Keratinocyte (primary cell): ENCODE results near the gene EZH2. TPM values are rescaled to one million over a fixed set of nuclear protein-coding genes. Genes with fewer than 3 reads are reported as not detected.

Source experiments
- DNase-seq: peaks from one replicate; pipeline ENCODE4 v3.0.0-alpha.2; 2011; ENCODE audit warnings: low read depth, missing footprints, low spot score
- FAIRE-seq: peaks from 2 replicates; lab custom pipeline; 2011; peaks lifted over from hg19 to GRCh38; lab: Jason Lieb, UNC
- H2AFZ ChIP-seq: 2 replicates; pipeline ENCODE4 v1.6.0; 2012; ENCODE audit warnings: low read length, control low read depth, inconsistent platforms; ENCODE audit not compliant: control insufficient read depth
- H3K27ac ChIP-seq: 2 replicates; pipeline ENCODE4 v1.5.1; 2011; ENCODE audit warnings: low read length; ENCODE audit not compliant: control insufficient read depth, insufficient read depth
- H3K27me3 ChIP-seq: 3 replicates; pipeline ENCODE4 v1.6.0; 2011; ENCODE audit warnings: low read length; ENCODE audit not compliant: control insufficient read depth, insufficient read depth; ENCODE audit errors: extremely low read depth
- H3K36me3 ChIP-seq, 2 experiments: 2 replicates in 1 of 2; 3 replicates in 1 of 2; pipeline ENCODE4 v1.5.1; 2011; ENCODE audit warnings: low read length in 2 of 2, mild to moderate bottlenecking in 1 of 2; ENCODE audit not compliant: control insufficient read depth in 2 of 2, insufficient read depth in 2 of 2; ENCODE audit errors: extremely low read depth in 1 of 2
- H3K4me1 ChIP-seq: 3 replicates; pipeline ENCODE4 v1.5.1; 2011; ENCODE audit warnings: low read length; ENCODE audit not compliant: control insufficient read depth, insufficient read depth; ENCODE audit errors: extremely low read depth
- H3K4me2 ChIP-seq: 3 replicates; pipeline ENCODE4 v1.6.0; 2011; ENCODE audit warnings: low read depth, low read length; ENCODE audit not compliant: control insufficient read depth, insufficient read depth; ENCODE audit errors: extremely low read depth
- H3K4me3 ChIP-seq, 3 experiments: fragments of 200-600 bp in 1 of 3; sonication (generic) in 1 of 3; 2 replicates in 2 of 3; 3 replicates in 1 of 3; pipeline ENCODE4 v1.5.1; 2011 to 2016; ENCODE audit warnings: low read length in 3 of 3, mild to moderate bottlenecking in 3 of 3, control low read depth in 2 of 3, inconsistent platforms in 1 of 3, low read depth in 1 of 3, mixed read lengths in 1 of 3, mixed run types in 1 of 3, moderate library complexity in 1 of 3; ENCODE audit not compliant: control insufficient read depth in 2 of 3, insufficient read depth in 2 of 3; ENCODE audit errors: extremely low read depth in 1 of 3
- H3K79me2 ChIP-seq: 2 replicates; pipeline ENCODE4 v1.6.0; 2012; ENCODE audit warnings: low read length; ENCODE audit not compliant: control insufficient read depth, insufficient read depth
- H3K9ac ChIP-seq: 3 replicates; pipeline ENCODE4 v1.6.0; 2011; ENCODE audit warnings: low read length; ENCODE audit not compliant: control insufficient read depth, insufficient read depth; ENCODE audit errors: extremely low read depth
- H3K9me1 ChIP-seq: 3 replicates; pipeline ENCODE4 v1.6.0; 2011; ENCODE audit warnings: low read length; ENCODE audit not compliant: control insufficient read depth, insufficient read depth; ENCODE audit errors: extremely low read depth
- H3K9me3 ChIP-seq: 2 replicates; pipeline ENCODE4 v1.5.1; 2012; ENCODE audit warnings: low read depth, low read length; ENCODE audit not compliant: control insufficient read depth
- H4K20me1 ChIP-seq: 3 replicates; pipeline ENCODE4 v1.6.0; 2011; ENCODE audit warnings: low read length; ENCODE audit not compliant: control insufficient read depth, insufficient read depth; ENCODE audit errors: extremely low read depth
- EZH2 ChIP-seq: IDR thresholded peaks from one replicate; pipeline ENCODE4 v1.6.1; 2012; ENCODE audit warnings: inconsistent platforms, mild to moderate bottlenecking, low read length, moderate library complexity
- dilution Hi-C: fragments of 300-500 bp; cut with MboI; formaldehyde crosslinking; loops from one replicate; pipeline ENCODE4 v1.7.0; 2020; ENCODE audit warnings: low sequenced_read_pairs; ENCODE audit not compliant: extremely low pct_ligation_motif_present
- polyA plus RNA-seq, 5 experiments: library from polyadenylated mRNA; depleted of rRNA in 3 of 5; stranded (reverse) in 3 of 5; stranded (forward) in 1 of 5; unstranded in 1 of 5; fragments of >200 nt; gene quantifications; 1 replicate in 1 of 5; 2 replicates in 3 of 5; 3 replicates in 1 of 5; pipeline versions ENCODE4 v1.2.1 to v1.2.3, GENCODE V29; 2011 to 2012; ENCODE audit warnings: missing spikeins in 2 of 5, low read depth in 1 of 5, low replicate concordance in 1 of 5
- TF ChIP-seq, protein P1 (sequence below), 3 experiments: IDR thresholded peaks in 1 of 3; conservative IDR thresholded peaks in 1 of 3; optimal IDR thresholded peaks in 1 of 3; 2 replicates in 2 of 3; 3 replicates in 1 of 3; pipeline versions ENCODE3 to v1.5.1; 2011; ENCODE audit warnings: low read length in 3 of 3, mild to moderate bottlenecking in 3 of 3, moderate library complexity in 2 of 3, control low read depth in 1 of 3, inconsistent platforms in 1 of 3; ENCODE audit not compliant: insufficient read depth in 2 of 3; ENCODE audit errors: extremely low read depth in 1 of 3

EZH2 gene
- polyA plus RNA-seq, 1 donor (not counting 4 experiments of a cell fraction or from before 2014, with no cell fraction given): 16.0 TPM

GRCh38 chr7:148927123-148928045 is 43.3 kb upstream of the EZH2 start:
- no peaks in the 10 kb centered on the region for H3K9me3 ChIP-seq
- no peaks in the 10 kb centered on the region for H3K79me2 ChIP-seq
- H2AFZ ChIP-seq: no peak overlapping the region
- H3K36me3 ChIP-seq: no peaks in the 10 kb centered on the region
- no peak for DNase-seq
- no peaks in the 10 kb centered on the region for H3K4me1 ChIP-seq
- no peaks in the 10 kb centered on the region for H3K27me3 ChIP-seq
- no peak for FAIRE-seq
- no peak overlapping the region for H3K4me2 ChIP-seq
- H3K4me3 ChIP-seq: no peak overlapping the region
- no peak overlapping the region for H3K27ac ChIP-seq
- no peak overlapping the region for H3K9ac ChIP-seq
- TF ChIP-seq EZH2: no peak
- TF ChIP-seq, protein P1, sequence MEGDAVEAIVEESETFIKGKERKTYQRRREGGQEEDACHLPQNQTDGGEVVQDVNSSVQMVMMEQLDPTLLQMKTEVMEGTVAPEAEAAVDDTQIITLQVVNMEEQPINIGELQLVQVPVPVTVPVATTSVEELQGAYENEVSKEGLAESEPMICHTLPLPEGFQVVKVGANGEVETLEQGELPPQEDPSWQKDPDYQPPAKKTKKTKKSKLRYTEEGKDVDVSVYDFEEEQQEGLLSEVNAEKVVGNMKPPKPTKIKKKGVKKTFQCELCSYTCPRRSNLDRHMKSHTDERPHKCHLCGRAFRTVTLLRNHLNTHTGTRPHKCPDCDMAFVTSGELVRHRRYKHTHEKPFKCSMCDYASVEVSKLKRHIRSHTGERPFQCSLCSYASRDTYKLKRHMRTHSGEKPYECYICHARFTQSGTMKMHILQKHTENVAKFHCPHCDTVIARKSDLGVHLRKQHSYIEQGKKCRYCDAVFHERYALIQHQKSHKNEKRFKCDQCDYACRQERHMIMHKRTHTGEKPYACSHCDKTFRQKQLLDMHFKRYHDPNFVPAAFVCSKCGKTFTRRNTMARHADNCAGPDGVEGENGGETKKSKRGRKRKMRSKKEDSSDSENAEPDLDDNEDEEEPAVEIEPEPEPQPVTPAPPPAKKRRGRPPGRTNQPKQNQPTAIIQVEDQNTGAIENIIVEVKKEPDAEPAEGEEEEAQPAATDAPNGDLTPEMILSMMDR (optimal IDR thresholded peaks at IDR 0.05 in 1 of 3, IDR thresholded peaks at IDR 0.05 in 1 of 3, conservative IDR thresholded peaks at IDR 0.05 in 1 of 3; ENCODE audit: extremely low read depth in 1 of 3, insufficient read depth in 2 of 3, low read length in 3 of 3): no peak
- H3K9me1 ChIP-seq: no peaks in the 10 kb centered on the region
- dilution Hi-C loops: no loop called here
- no peaks in the 10 kb centered on the region for H4K20me1 ChIP-seq

- Histone ChIP-seq H4K20me1 (no peaks in the 10 kb centered on the region), H2AFZ (no peak overlapping the region), H3K4me1 (no peaks in the 10 kb centered on the region), H3K4me2 (no peak overlapping the region), H3K27me3 (no peaks in the 10 kb centered on the region), H3K36me3 (no peaks in the 10 kb centered on the region), H3K9me1 (no peaks in the 10 kb centered on the region), H3K9me3 (no peaks in the 10 kb centered on the region), H3K27ac (no peak overlapping the region), H3K9ac (no peak overlapping the region), H3K4me3 (no peak overlapping the region), H3K79me2 (no peaks in the 10 kb centered on the region)
- DNase-seq: no peak
- FAIRE-seq: no peak
- no peak for TF ChIP-seq EZH2
- TF ChIP-seq, protein P1 (optimal IDR thresholded peaks at IDR 0.05 in 1 of 3, IDR thresholded peaks at IDR 0.05 in 1 of 3, conservative IDR thresholded peaks at IDR 0.05 in 1 of 3; ENCODE audit: extremely low read depth in 1 of 3, insufficient read depth in 2 of 3, low read length in 3 of 3): no peak
- dilution Hi-C loops: no loop called here
Observed at GRCh38 chr7:148925836-148926235, 41.7 kb upstream of the EZH2 start.
